Spinal cord (tissue), 10 donors: ENCODE measurements around the gene MKI67. TPM values are rescaled to one million over a fixed set of nuclear protein-coding genes. Genes with fewer than 3 reads are reported as not detected.

ENCODE experiments used
- DNase-seq, 6 donors: peaks; one replicate each; pipeline versions ENCODE4 v3.0.0 to v3.0.0-alpha.2; 2013 to 2015; ENCODE audit warnings: low spot score in 6 of 6, low read depth in 4 of 6
- H3K27ac ChIP-seq: one replicate; pipeline ENCODE4 v1.5.1; 2013; ENCODE audit warnings: low read depth, low read length, control low read depth
- H3K27me3 ChIP-seq: one replicate; pipeline ENCODE4 v1.6.1; 2013; ENCODE audit warnings: low read length; ENCODE audit not compliant: control insufficient read depth, insufficient read depth
- H3K36me3 ChIP-seq: one replicate; pipeline ENCODE4 v1.6.1; 2013; ENCODE audit warnings: low read length; ENCODE audit not compliant: control insufficient read depth, insufficient read depth
- H3K4me1 ChIP-seq: one replicate; pipeline ENCODE4 v1.6.1; 2013; ENCODE audit warnings: low read length; ENCODE audit not compliant: control insufficient read depth, insufficient read depth
- H3K4me3 ChIP-seq: one replicate; pipeline ENCODE4 v1.5.1; 2013; ENCODE audit warnings: low read depth, low read length, control low read depth
- H3K9me3 ChIP-seq: one replicate; pipeline ENCODE4 v1.6.1; 2013; ENCODE audit warnings: low read length; ENCODE audit not compliant: control insufficient read depth, insufficient read depth
- WGBS: methylation state at CpG from one replicate; pipeline ENCODE4 v1.1.5; 2013; ENCODE audit warnings: missing lambda C conversion rate; ENCODE audit not compliant: insufficient coverage; 5-methylcytosine and 5-hydroxymethylcytosine counted together
- polyA plus RNA-seq, 2 donors: library from polyadenylated mRNA; unstranded; fragments of 120-200 nt; gene quantifications; one replicate each; pipeline ENCODE4 v1.2.1, GENCODE V29; 2013; ENCODE audit not compliant: insufficient read length in 2 of 2
- total RNA-seq, 2 donors: library from RNA; depleted of rRNA in 1 of 2; stranded (reverse); fragments of 120-200 nt in 1 of 2; fragments of >200 nt in 1 of 2; gene quantifications; one replicate each; pipeline versions ENCODE4 v1.2.3 to v1.2.4, GENCODE V29; 2013 to 2014
- donor health status: healthy.

Gene MKI67
- total and polyA plus RNA-seq, 4 donors = 9.3 to 37.4 (median 22.9) TPM

DNA sequence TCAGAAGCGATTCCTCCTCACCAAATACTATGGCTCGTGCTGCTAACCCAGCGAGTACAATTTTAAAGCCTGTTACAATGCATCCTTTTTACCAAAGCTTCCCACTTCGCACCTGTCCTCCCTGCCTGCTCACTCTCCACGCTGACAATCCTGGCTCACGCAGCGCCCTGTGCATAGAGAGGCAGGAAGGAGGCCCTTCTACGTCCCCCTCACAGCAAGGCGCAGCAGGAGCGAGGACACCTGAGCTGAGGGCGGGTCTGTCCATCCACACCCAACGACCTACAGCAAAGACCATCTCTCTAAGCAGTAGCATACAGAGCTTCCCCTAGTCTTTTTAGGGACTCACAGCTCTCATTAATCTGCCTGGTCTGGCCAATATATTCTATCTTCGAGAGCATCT, 46.0 kb downstream of the MKI67 start:
- Histone ChIP-seq H3K9me3 (no peaks in the 10 kb centered on the region), H3K27ac (no peak overlapping the region), H3K4me3 (no peak overlapping the region), H3K4me1 (peaks cover 3% of the 10 kb centered on the region), H3K36me3 (peaks cover 41% of the 10 kb centered on the region), H3K27me3 (no peaks in the 10 kb centered on the region)
- 76% methylated on average over 13 of the region's 13 CpGs for WGBS
- DNase-seq = no peak

DNA sequence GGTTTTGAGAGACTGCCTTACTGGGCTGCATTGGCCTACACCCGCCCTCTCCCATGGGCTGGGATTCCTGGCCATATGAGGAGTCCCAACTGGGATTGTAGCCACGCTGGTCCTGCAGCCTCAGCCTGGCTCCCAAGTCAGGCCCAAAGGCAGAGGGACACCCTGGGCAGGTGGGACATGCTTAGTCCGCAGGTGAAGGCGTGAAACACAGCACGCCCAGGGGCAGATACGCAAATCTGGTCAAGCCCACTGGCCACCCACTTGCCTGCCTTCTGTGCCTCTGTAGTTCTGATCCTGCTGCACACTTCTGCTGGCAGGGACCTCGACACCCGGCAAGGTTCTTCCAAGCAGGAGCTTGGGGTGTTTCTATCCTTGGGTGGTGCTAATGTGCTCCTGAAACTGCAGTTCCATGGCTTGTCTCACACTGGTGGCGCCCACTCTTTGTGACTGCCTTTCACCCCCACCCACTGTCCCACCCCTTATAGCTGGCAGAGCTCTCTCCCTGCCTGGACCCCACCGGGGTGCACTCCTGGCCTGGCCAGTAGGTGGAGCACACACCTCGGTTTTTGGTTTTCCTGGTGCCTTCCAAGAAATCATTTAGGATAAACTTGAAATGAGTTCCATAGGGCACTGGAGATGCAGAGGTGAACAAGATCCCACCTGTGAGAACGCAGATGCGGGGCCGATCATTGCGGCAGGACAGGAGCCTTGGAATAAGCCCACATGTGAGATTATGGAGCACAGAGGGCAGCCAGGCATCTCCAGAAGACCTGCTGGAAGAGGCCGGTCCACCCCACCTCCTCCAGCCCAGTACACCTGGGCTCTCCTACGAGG, 47.9 kb downstream of the MKI67 start:
- Histone ChIP-seq H3K4me1 (peaks cover 3% of the 10 kb centered on the region), H3K27me3 (no peaks in the 10 kb centered on the region), H3K36me3 (peaks cover 39% of the 10 kb centered on the region), H3K9me3 (no peaks in the 10 kb centered on the region), H3K4me3 (no peak overlapping the region), H3K27ac (no peak overlapping the region)
- WGBS = 66% methylated on average over 13 of the region's 17 CpGs
- DNase-seq = peak in 2 of 6 donors; percentile 51 to 75

DNA sequence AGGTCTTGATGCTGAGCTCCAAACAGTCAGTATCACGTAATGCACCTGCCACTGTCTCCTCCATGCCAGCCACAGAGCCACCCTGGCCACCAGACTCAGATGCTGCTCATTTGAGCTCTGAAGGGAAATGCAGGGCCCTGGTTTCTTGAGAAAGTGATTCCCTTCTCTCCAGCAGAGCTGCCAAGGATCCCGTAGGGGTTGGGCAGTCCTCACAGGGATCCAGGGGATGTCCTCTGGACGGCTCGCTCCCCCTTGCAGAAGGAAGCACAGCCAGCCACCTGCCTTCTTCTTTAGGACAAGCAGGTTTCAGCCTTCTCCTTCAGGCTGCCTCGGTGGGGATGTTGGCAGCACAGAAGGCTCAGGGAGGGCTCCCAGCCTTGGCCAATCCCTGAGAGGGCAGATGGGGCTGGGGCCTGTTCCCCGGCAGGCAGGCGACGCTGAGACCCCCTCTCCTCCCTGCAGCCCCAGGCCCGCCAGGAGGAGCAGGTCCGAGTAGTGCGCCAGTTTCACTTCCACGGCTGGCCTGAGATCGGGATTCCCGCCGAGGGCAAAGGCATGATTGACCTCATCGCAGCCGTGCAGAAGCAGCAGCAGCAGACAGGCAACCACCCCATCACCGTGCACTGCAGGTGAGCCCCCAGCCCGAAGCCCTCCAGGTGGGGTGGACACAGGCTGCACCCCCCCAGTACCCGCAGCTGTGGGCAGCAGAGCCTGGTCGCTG, 48.9 kb downstream of the MKI67 start:
- no peaks in the 10 kb centered on the region for H3K9me3 ChIP-seq
- no peak overlapping the region for H3K27ac ChIP-seq
- no peaks in the 10 kb centered on the region for H3K27me3 ChIP-seq
- no peak overlapping the region for H3K4me3 ChIP-seq
- H3K36me3 ChIP-seq = peaks cover 44% of the 10 kb centered on the region
- DNase-seq = no peak
- H3K4me1 ChIP-seq = peaks cover 3% of the 10 kb centered on the region
- 89% methylated on average over 21 of the region's 21 CpGs for WGBS

DNA sequence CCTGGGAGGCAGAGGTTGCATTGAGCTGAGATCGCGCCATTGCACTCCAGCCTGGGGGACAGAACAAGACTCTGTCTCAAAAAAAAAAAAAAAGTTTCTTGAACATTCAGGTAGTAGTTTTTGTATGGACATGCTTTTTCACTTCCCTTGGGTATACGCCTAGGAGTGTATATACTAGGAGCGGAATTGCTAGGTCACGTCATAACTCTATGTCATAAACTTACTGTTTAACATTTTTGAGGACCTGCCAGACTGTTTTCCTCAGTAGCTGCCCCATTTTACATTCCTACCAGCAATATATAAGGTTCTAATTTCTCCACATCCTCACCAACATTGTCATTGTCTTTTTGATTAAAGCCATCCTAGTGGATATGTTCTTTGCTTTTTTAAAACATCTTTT, 51.6 kb downstream of the MKI67 start:
- H3K4me3 ChIP-seq = no peak overlapping the region
- H3K36me3 ChIP-seq = peaks cover 58% of the 10 kb centered on the region
- no peak overlapping the region for H3K27ac ChIP-seq
- no peak for DNase-seq
- 92% methylated on average over 2 of the region's 5 CpGs for WGBS
- H3K4me1 ChIP-seq = peaks cover 9% of the 10 kb centered on the region
- no peaks in the 10 kb centered on the region for H3K27me3 ChIP-seq
- no peaks in the 10 kb centered on the region for H3K9me3 ChIP-seq

DNA sequence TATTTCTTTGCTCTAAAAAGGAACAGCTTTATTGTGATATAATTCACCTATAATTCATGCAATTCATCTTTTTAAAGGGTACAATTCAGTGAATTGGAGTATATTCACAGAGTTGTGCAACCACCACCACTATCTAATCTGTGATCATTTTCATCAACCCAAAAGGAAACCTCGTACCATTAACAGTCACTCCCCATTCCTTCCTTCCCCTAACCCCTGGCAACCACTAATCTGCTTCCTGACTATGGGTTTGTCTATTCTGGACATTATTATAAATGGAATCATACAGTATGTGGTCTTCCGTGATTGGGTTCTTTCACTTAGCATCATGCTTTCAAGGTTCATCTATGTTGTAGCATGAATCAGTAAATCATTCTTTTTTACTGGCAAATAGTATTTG, 52.3 kb downstream of the MKI67 start:
- H3K4me1 ChIP-seq = peaks cover 10% of the 10 kb centered on the region
- no CpG with 5 or more reads among the region's 2 CpGs for WGBS
- DNase-seq = no peak
- H3K27me3 ChIP-seq = no peaks in the 10 kb centered on the region
- H3K36me3 ChIP-seq = peaks cover 56% of the 10 kb centered on the region
- H3K4me3 ChIP-seq = no peak overlapping the region
- H3K9me3 ChIP-seq = no peaks in the 10 kb centered on the region
- H3K27ac ChIP-seq = no peak overlapping the region

DNA sequence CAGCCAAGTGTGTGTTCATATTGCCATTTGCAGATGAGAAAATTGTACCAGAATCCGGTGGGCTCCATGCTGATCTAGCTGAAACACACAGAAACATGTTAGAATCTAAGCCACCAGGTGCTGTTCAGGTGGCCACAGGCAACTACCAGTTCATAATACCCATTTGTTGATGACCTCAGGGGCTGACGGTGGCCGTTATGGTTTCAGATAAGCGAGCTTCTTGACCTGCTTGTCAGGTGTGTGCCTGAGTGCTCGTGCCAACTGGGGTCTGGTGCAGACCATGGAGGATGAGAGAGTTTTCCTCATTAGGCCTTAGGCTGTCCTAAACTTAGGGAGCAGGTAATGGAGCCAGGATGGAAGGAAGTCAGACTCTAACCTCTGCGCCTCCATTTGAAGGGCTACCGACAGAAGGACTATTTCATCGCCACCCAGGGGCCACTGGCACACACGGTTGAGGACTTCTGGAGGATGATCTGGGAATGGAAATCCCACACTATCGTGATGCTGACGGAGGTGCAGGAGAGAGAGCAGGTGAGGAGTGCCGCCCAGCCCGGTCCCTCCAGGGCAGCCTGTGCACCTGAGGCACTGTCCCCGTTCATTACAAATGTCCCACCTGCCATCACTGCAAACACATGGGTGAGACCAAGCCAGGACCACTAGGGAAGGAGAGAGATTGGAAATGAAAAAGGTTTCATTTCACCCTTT, 53.1 kb downstream of the MKI67 start:
- no peak for DNase-seq
- 90% methylated on average over 6 of the region's 14 CpGs for WGBS

DNA sequence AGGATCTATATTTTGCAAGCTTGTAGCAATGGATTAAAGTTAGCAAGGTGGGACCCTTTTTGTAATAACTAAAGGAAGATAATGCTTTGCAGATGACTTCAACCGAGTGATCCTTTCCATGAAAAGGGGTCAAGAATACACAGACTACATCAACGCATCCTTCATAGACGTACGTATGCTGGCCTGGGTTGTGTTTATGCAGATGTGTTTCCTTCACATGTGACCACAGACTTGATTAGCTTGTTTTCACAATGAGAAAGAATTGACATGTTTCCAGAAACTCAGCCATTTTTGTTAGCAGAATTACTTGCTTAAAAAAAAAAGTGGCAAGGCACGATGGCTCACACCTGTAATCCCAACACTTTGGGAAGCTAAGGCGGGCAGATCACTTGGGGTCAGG, 54.2 kb downstream of the MKI67 start:
- H3K4me3 ChIP-seq = no peak overlapping the region
- no peaks in the 10 kb centered on the region for H3K9me3 ChIP-seq
- peaks cover 57% of the 10 kb centered on the region for H3K36me3 ChIP-seq
- H3K27ac ChIP-seq = no peak overlapping the region
- 83% methylated on average over 1 of the region's 6 CpGs for WGBS
- H3K27me3 ChIP-seq = no peaks in the 10 kb centered on the region
- H3K4me1 ChIP-seq = peaks cover 9% of the 10 kb centered on the region
- peak in 1 of 6 donors; percentile 47 for DNase-seq

More for the DNA sequence above, 53.1 kb downstream of the MKI67 start:
- Histone ChIP-seq H3K4me3 (no peak overlapping the region), H3K9me3 (no peaks in the 10 kb centered on the region), H3K4me1 (peaks cover 9% of the 10 kb centered on the region), H3K36me3 (peaks cover 57% of the 10 kb centered on the region), H3K27ac (no peak overlapping the region), H3K27me3 (no peaks in the 10 kb centered on the region)

DNA sequence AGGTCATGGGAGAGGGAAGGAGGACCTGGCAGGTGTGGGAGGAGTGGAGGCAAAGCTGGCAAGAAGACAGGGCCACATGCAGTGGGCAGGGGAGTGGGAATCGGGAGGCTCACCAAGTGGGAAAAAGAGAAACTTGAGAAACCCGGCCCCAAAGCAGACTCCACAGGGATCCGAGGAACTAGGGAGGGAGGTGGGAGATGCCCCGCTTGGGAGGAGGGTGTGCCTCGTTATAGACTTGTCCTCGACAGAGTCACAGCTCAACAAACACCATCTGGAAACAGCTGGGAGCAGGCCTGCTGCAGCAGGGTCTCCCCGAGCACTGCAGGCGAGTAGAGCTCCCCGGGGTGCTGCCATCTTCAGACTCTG, 54.8 kb downstream of the MKI67 start:
- no peak overlapping the region for H3K4me3 ChIP-seq
- no peaks in the 10 kb centered on the region for H3K27me3 ChIP-seq
- H3K27ac ChIP-seq = peak overlapping the region; percentile 6
- no peaks in the 10 kb centered on the region for H3K9me3 ChIP-seq
- 45% methylated on average over 8 of the region's 9 CpGs for WGBS
- DNase-seq = no peak
- peaks cover 9% of the 10 kb centered on the region for H3K4me1 ChIP-seq
- peaks cover 57% of the 10 kb centered on the region for H3K36me3 ChIP-seq

DNA sequence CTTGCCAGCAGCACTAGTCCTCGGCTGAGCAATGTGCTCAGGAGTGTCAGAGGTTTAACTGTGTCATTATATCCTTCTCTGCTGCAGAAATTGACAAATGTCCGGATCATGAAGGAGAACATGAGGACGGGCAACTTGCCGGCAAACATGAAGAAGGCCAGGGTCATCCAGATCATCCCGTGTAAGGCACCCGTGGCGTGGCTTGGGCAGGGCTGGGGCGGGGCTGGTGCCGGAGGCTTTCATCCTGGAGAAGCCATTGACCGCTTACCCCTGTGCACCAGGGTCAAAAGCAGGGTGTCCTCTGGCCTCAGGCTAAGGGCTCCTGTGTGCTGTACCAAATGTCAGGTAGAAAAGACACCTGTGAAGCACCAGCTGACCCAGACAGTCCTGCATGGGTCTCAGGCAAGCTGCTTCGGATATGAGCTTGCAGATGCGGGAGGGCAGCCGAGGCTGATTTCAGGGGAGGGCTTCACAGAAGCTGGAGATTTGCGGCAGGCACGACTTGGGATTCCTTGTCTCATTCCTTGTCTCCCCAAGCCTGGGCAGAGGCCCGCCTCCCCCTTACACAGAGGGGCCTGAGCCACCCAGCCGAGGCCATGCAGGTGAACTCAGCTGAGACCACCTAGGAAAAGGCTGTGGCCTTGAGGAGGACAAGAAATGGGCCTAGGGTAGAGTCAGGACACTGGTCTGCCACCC, 55.4 kb downstream of the MKI67 start:
- Histone ChIP-seq H3K4me1 (peaks cover 9% of the 10 kb centered on the region), H3K27ac (peak overlapping the region; percentile 6), H3K36me3 (peaks cover 62% of the 10 kb centered on the region), H3K27me3 (no peaks in the 10 kb centered on the region), H3K9me3 (no peaks in the 10 kb centered on the region), H3K4me3 (no peak overlapping the region)
- no peak for DNase-seq
- 84% methylated on average over 16 of the region's 17 CpGs for WGBS
